ENCODE measurements around the gene GREB1. TPM values are rescaled to one million over a fixed set of nuclear protein-coding genes. Genes with fewer than 3 reads are reported as not detected.

GREB1 gene
- total and polyA plus RNA-seq, 12 donors, result 2.2 to 26.2 (median 3.7) TPM

- Histone ChIP-seq H3K36me3 (replicated peaks in 1 of 2) (no peaks in the 10 kb centered on the region), H3K4me1 (replicated peaks in 1 of 2) (no peaks in the 10 kb centered on the region), H3K27me3 (no peaks in the 10 kb centered on the region), H3K4me3 (no peak overlapping the region), H3K9me3 (replicated peaks in 1 of 3) (no peaks in the 10 kb centered on the region), H3K27ac (no peak overlapping the region)
- 87 to 94% (median 91%) methylated on average over 15 of the region's 15 CpGs for WGBS, 4 donors
- intact Hi-C loops (cut with DNase I), result no loop called here
- no peak for TF ChIP-seq POLR2A (IDR thresholded peaks at IDR 0.05)
- no peak for TF ChIP-seq CTCF (IDR thresholded peaks at IDR 0.05)
- no peak for DNase-seq
Measured at GRCh38 chr2:11634584-11634983, 100.7 kb downstream of the GREB1 start.

DNA sequence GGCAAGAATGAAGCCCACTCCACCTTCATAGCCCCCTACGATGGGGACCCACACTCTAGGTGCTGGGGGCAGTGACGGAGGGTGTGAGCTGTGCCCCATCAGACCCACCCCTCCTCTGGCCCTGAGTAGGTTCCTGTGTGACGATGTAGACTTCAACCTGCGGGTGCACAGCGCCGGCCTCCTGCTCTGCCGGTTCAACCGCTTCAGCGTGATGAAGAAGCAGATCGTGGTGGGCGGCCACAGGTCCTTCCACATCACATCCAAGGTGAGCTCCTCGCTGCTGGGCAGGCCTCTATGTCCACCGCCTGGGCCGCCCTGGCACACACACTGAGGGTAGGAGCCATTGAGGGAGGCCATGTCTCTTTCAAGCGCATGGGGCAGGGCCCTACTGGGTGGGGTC is 101.3 kb downstream of the GREB1 start:
- H3K36me3 ChIP-seq (replicated peaks in 1 of 2), result no peaks in the 10 kb centered on the region
- intact Hi-C loops (cut with DNase I), result no loop called here
- H3K27ac ChIP-seq, result no peak overlapping the region
- WGBS, 4 donors, result 94 to 96% (median 94%) methylated on average over 7 to 15 of the region's 15 CpGs
- H3K4me1 ChIP-seq (replicated peaks in 1 of 2), result no peaks in the 10 kb centered on the region
- H3K27me3 ChIP-seq, result no peaks in the 10 kb centered on the region
- no peak overlapping the region for H3K4me3 ChIP-seq
- TF ChIP-seq CTCF (IDR thresholded peaks at IDR 0.05), result no peak
- no peak for TF ChIP-seq POLR2A (IDR thresholded peaks at IDR 0.05)
- DNase-seq, result no peak
- no peaks in the 10 kb centered on the region for H3K9me3 ChIP-seq (replicated peaks in 1 of 3)

DNA sequence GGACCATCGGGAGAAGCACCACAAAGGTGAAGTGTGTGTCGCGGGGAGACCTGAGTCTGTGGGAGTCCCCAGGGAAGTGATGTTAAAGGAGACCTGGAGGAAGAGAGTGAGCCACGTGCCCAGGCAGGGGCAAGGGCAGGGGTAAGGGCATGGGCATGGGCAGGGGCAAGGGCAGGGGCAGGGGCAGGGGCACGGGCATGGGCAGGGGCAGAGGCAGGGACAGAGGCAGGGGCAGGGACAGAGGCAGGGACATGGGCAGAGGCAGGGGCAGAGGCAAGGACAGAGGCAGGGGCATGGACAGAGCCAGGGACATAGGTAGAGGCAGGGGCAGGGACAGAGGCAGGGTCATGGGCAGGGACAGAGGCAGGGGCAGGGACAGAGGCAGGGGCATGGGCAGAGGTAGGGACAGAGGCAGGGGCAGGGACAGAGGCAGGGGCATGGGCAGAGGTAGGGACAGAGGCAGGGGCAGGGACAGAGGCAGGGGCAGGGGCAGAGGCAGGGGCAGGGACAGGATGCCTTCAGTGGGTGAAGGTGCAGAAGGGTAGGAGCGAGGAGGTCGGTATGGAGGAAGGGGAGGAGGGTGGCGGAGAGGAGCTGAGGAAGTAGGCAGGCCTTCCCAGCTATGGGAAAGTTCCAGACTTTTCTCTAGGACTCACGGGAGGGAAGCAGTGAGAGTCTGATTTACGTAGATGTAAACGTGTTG is 102.9 kb downstream of the GREB1 start:
- Histone ChIP-seq H3K4me1 (replicated peaks in 1 of 2) (no peaks in the 10 kb centered on the region), H3K27ac (no peak overlapping the region), H3K36me3 (replicated peaks in 1 of 2) (no peaks in the 10 kb centered on the region), H3K27me3 (no peaks in the 10 kb centered on the region), H3K4me3 (no peak overlapping the region), H3K9me3 (replicated peaks in 1 of 3) (no peaks in the 10 kb centered on the region)
- no peak for TF ChIP-seq CTCF (IDR thresholded peaks at IDR 0.05)
- TF ChIP-seq POLR2A (IDR thresholded peaks at IDR 0.05), result no peak
- DNase-seq, result no peak
- 78 to 90% (median 87%) methylated on average over 11 of the region's 11 CpGs for WGBS, 4 donors
- intact Hi-C loops (cut with DNase I), result no loop called here

- H3K4me3 ChIP-seq, result no peak overlapping the region
- DNase-seq, result no peak
- no peak for TF ChIP-seq CTCF (IDR thresholded peaks at IDR 0.05)
- TF ChIP-seq POLR2A (IDR thresholded peaks at IDR 0.05), result no peak
- no peaks in the 10 kb centered on the region for H3K4me1 ChIP-seq (replicated peaks in 1 of 2)
- intact Hi-C loops (cut with DNase I), result no loop called here
- no peaks in the 10 kb centered on the region for H3K27me3 ChIP-seq
- H3K36me3 ChIP-seq (replicated peaks in 1 of 2), result no peaks in the 10 kb centered on the region
- H3K9me3 ChIP-seq (replicated peaks in 1 of 3), result no peaks in the 10 kb centered on the region
- 79 to 97% (median 90%) methylated on average over 13 to 15 of the region's 15 CpGs for WGBS, 4 donors
- no peak overlapping the region for H3K27ac ChIP-seq
Measured at GRCh38 chr2:11637546-11637945, 103.7 kb downstream of the GREB1 start.
